ENCODE results near the gene WT1.

WT1 gene

GRCh38 chr11:32433101-32433913, 2.0 kb downstream of the WT1 start:
- Histone ChIP-seq H3K9me3 (ENCODE audit: control insufficient read depth, insufficient read depth, low read length) (no peaks in the 10 kb centered on the region), H3F3A (ENCODE audit: control insufficient read depth, insufficient read depth) (no peaks in the 10 kb centered on the region), H3K27me3 (ENCODE audit: control insufficient read depth, low read length) (no peaks in the 10 kb centered on the region), H3K27ac (ENCODE audit: low read depth, low read length) (no peak overlapping the region), H4K20me1 (ENCODE audit: control insufficient read depth, insufficient read depth, low read depth, low read length) (no peaks in the 10 kb centered on the region), H3K79me2 (ENCODE audit: control insufficient read depth, low read length) (no peaks in the 10 kb centered on the region), H3K4me1 (ENCODE audit: control insufficient read depth, low read length) (no peaks in the 10 kb centered on the region), H3K4me2 (ENCODE audit: low read length) (no peak overlapping the region), H3K9me2 (replicated peaks; ENCODE audit: control insufficient read depth, low read length) (no peaks in the 10 kb centered on the region), H3K36me3 (ENCODE audit: control insufficient read depth, low read length) (no peaks in the 10 kb centered on the region), H3K4me3 (ENCODE audit: low read length) (no peak overlapping the region)
- TF ChIP-seq CTCF (IDR thresholded peaks at IDR 0.05; ENCODE audit: low read depth, low read length, poor library complexity, severe bottlenecking): no peak
- TF ChIP-seq EZH2phosphoT487 (IDR thresholded peaks at IDR 0.05; ENCODE audit: borderline replicate concordance, low read length): no peak

DNA sequence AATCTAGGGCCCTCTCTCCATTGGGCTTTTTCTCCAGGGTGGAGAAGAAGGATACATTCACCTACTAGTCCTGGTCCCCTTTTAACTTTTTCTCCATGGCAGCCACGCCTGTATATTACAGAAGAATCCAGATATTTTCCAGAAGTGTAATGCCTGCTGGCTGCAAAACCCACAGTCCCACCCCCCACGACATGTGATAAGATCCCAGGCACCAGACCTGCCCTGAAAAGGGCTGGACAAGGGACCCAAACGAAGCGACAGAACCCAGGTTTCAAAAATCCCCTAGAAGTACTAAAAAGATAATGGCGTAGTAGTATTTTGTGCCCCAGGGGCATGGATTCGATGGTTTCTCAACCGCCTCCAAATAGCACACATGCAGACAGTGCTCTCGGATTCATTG, 2.8 kb downstream of the WT1 start:
- no peaks in the 10 kb centered on the region for H3K27me3 ChIP-seq (ENCODE audit: control insufficient read depth, low read length)
- no peak overlapping the region for H3K27ac ChIP-seq (ENCODE audit: low read depth, low read length)
- no peak overlapping the region for H3K4me2 ChIP-seq (ENCODE audit: low read length)
- no peaks in the 10 kb centered on the region for H3K36me3 ChIP-seq (ENCODE audit: control insufficient read depth, low read length)
- no peaks in the 10 kb centered on the region for H3K4me1 ChIP-seq (ENCODE audit: control insufficient read depth, low read length)
- H3K79me2 ChIP-seq (ENCODE audit: control insufficient read depth, low read length): no peaks in the 10 kb centered on the region
- no peak overlapping the region for H3K4me3 ChIP-seq (ENCODE audit: low read length)
- H4K20me1 ChIP-seq (ENCODE audit: control insufficient read depth, insufficient read depth, low read depth, low read length): no peaks in the 10 kb centered on the region
- H3K9me3 ChIP-seq (ENCODE audit: control insufficient read depth, insufficient read depth, low read length): no peaks in the 10 kb centered on the region
- H3K9me2 ChIP-seq (replicated peaks; ENCODE audit: control insufficient read depth, low read length): no peaks in the 10 kb centered on the region
- H3F3A ChIP-seq (ENCODE audit: control insufficient read depth, insufficient read depth): no peaks in the 10 kb centered on the region
- TF ChIP-seq EZH2phosphoT487 (IDR thresholded peaks at IDR 0.05; ENCODE audit: borderline replicate concordance, low read length) (no peak), CTCF (IDR thresholded peaks at IDR 0.05; ENCODE audit: low read depth, low read length, poor library complexity, severe bottlenecking) (no peak)

DNA sequence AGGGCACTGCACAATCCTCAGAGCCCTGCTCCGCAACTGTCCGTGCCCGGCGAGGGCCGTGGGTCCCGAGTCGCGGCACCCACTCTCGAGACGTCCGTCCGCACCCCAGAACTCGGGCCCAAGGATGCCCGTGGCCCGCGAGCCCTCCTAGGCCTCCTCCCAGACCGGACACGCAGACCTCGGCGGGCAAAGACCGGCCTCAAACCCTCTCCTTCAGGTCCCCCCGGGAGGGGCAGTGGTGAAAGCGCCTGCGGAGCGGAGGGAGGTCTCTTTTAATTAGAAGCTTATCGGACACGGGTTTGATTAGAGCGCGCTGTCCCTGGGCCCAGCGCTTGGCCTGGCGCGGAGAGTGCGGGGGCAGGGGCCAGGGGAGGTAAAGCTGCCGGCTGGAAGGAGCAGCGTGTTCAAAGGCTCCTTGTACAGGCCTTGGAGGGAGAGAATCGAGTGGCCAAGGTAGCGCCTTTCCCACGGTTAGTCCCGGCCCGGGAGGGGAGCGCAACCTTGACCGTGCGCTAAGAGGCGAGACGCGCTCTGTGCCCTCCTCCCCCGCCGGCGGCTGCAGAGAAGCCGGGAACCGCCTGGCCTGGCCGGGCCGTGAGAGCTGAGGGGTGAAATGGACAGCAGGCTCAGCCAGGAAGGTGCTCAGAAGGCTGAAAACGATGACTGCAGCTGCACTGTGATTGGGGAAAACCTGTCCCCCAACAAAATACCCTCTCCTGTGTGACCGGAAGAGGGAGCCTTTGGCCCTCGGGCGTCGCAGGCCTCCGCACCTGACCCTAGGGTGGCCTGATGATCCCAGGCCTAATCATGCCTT, 4.6 kb downstream of the WT1 start:
- Histone ChIP-seq H3K36me3 (ENCODE audit: control insufficient read depth, low read length) (no peaks in the 10 kb centered on the region), H4K20me1 (ENCODE audit: control insufficient read depth, insufficient read depth, low read depth, low read length) (no peaks in the 10 kb centered on the region), H3K4me3 (ENCODE audit: low read length) (no peak overlapping the region), H3K4me1 (ENCODE audit: control insufficient read depth, low read length) (no peaks in the 10 kb centered on the region), H3K27me3 (ENCODE audit: control insufficient read depth, low read length) (no peaks in the 10 kb centered on the region), H3K27ac (ENCODE audit: low read depth, low read length) (no peak overlapping the region), H3K79me2 (ENCODE audit: control insufficient read depth, low read length) (no peaks in the 10 kb centered on the region), H3K9me3 (ENCODE audit: control insufficient read depth, insufficient read depth, low read length) (no peaks in the 10 kb centered on the region), H3F3A (ENCODE audit: control insufficient read depth, insufficient read depth) (no peaks in the 10 kb centered on the region), H3K9me2 (replicated peaks; ENCODE audit: control insufficient read depth, low read length) (no peaks in the 10 kb centered on the region), H3K4me2 (ENCODE audit: low read length) (no peak overlapping the region)
- TF ChIP-seq EZH2phosphoT487 (IDR thresholded peaks at IDR 0.05; ENCODE audit: borderline replicate concordance, low read length) (no peak), CTCF (IDR thresholded peaks at IDR 0.05; ENCODE audit: low read depth, low read length, poor library complexity, severe bottlenecking) (no peak)

Data from DOHH2 (cell line).